Hematopoietic multipotent progenitor cell treated with erythropoietin and hydrocortisone succinate and interleukin-3 and kit ligand, for 15 days (in vitro differentiated cells): ENCODE measurements around the gene ADAMTS17.
"Not testable (repeated sequence)": the region's sequence is repeated elsewhere in the genome, so short reads cannot be mapped to it uniquely, and the experiment has no call there.

ENCODE experiments used
- DNase-seq: peaks from one replicate; pipeline ENCODE4 v3.0.0-alpha.2; 2015; ENCODE audit warnings: low spot score

The ADAMTS17 gene

GRCh38 chr15:99955181-99955525 is 386.6 kb downstream of the ADAMTS17 start:
- DNase-seq, result no peak

GRCh38 chr15:99954361-99955180 is 387.2 kb downstream of the ADAMTS17 start:
- no peak for DNase-seq

GRCh38 chr15:99953886-99954285 is 387.9 kb downstream of the ADAMTS17 start:
- DNase-seq, result no peak

- DNase-seq, result no peak
Observed at GRCh38 chr15:99951511-99951910, 390.3 kb downstream of the ADAMTS17 start.

GRCh38 chr15:99944131-99944530 is 397.6 kb downstream of the ADAMTS17 start:
- DNase-seq, result no peak

- no peak for DNase-seq
Observed at GRCh38 chr15:99943466-99943865, 398.3 kb downstream of the ADAMTS17 start.

GRCh38 chr15:99932676-99933402 is 408.9 kb downstream of the ADAMTS17 start:
- no peak for DNase-seq

- DNase-seq, result no peak
Observed at GRCh38 chr15:99931703-99932603, 409.8 kb downstream of the ADAMTS17 start.

GRCh38 chr15:99930696-99931095 is 411.1 kb downstream of the ADAMTS17 start:
- no peak for DNase-seq

GRCh38 chr15:99929266-99929665 is 412.5 kb downstream of the ADAMTS17 start:
- no peak for DNase-seq

GRCh38 chr15:99928429-99928981 is 413.3 kb downstream of the ADAMTS17 start:
- peak; percentile 63 for DNase-seq

GRCh38 chr15:99926532-99926931 is 415.2 kb downstream of the ADAMTS17 start:
- DNase-seq, result not testable (repeated sequence)

GRCh38 chr15:99925661-99926461 is 415.9 kb downstream of the ADAMTS17 start:
- DNase-seq, result peak; percentile 38

- no peak for DNase-seq
Observed at GRCh38 chr15:99923711-99924110, 418.1 kb downstream of the ADAMTS17 start.
